ENCODE measurements around the gene PNMA3. TPM values are rescaled to one million over a fixed set of nuclear protein-coding genes. Genes with fewer than 3 reads are reported as not detected.
"Not testable (repeated sequence)": the region's sequence is repeated elsewhere in the genome, so short reads cannot be mapped to it uniquely, and the experiment has no call there.

The PNMA3 gene
- total RNA-seq, 1 experiment from 2014 or later = not detected

DNA sequence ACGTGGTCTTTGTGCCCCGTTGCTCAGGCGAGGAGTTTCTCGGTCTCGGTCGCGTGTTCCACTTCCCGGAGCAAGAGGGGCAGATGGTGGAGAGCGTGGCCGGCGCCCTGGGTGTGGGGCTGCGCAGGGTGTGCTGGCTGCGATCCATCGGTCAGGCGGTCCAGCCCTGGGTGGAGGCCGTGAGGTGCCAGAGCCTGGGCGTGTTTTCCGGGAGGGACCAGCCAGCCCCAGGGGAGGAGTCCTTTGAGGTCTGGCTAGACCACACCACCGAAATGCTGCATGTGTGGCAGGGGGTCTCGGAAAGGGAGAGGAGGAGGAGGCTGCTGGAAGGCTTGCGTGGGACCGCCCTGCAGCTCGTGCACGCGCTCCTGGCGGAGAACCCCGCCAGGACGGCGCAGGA is 17.1 kb downstream of the PNMA3 start:
- DNase-seq (ENCODE audit: extremely low read depth, low read depth) = not testable (repeated sequence)

- DNase-seq (ENCODE audit: extremely low read depth, low read depth) = no peak
Observed at GRCh38 chrX:153074262-153074899, 18.1 kb downstream of the PNMA3 start.

DNA sequence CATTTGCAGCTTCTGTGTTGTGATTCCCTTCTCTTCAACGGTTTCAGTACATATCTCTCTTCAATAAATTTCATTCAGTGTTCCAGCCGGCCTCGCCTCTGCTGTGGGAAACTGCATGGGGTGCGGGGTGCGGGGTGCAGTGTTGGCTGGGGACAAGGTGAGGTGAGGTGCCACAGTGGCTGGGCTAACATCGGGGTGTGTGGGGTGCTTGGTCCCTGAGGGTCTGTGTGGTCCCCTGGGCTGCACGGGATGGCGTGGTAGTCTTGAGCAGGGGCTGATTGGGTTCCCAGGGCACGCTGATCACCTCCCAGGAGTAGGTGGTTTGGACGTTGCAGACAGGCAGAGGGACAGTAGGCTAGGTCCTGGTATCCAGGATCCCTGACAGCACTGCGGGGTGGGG is 18.7 kb downstream of the PNMA3 start:
- no peak for DNase-seq (ENCODE audit: extremely low read depth, low read depth)

- DNase-seq (ENCODE audit: extremely low read depth, low read depth) = no peak
Observed at GRCh38 chrX:153075366-153075765, 19.1 kb downstream of the PNMA3 start.

GRCh38 chrX:153077437-153078135 is 21.3 kb downstream of the PNMA3 start:
- DNase-seq (ENCODE audit: extremely low read depth, low read depth) = not testable (repeated sequence)

GRCh38 chrX:153083238-153083923 is 27.1 kb downstream of the PNMA3 start:
- DNase-seq (ENCODE audit: extremely low read depth, low read depth) = not testable (repeated sequence)

DNA sequence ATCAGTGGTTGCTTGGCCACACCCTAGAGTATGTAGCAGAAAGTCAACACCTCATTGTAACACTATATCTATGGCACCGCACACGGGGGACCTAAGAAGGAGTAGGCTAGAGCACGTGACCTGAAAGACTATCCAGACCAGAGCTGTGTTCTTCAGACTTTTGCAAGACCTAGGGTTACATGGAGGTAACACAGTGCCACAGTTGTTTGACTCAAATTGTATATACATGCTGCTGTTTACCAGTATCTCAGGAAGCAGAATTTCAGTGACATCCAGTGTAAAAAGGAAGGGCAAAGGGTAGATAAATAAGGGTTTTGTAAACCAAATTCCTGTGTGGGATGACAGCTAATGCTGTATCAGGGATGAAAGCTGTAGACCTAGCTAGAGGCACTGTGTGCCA is 46.1 kb downstream of the PNMA3 start:
- DNase-seq (ENCODE audit: extremely low read depth, low read depth) = no peak

- not testable (repeated sequence) for DNase-seq (ENCODE audit: extremely low read depth, low read depth)
Observed at GRCh38 chrX:153104959-153105358, 48.7 kb downstream of the PNMA3 start.

GRCh38 chrX:153106092-153106801 is 50.0 kb downstream of the PNMA3 start:
- not testable (repeated sequence) for DNase-seq (ENCODE audit: extremely low read depth, low read depth)

Small RNA genes lying within 50 kb of the gene (small RNA-seq; reads per million reads assigned to genes)
- 0 to 0.06 reads per million in 2 experiments for gene AC243428.1

Other genes with a start within 250 kb of the PNMA3 start
- gene CETN2, start 225.7 kb upstream of the PNMA3 start, total RNA-seq (2014; rRNA removed; shearing (Covaris generic)) = 31.8 and 37.7 TPM in 2 replicates
- 10.5 and 15.8 TPM in 2 replicates for gene NSDHL, start 225.4 kb upstream of the PNMA3 start, total RNA-seq (2014; rRNA removed; shearing (Covaris generic))
- gene ZNF185, start 158.4 kb upstream of the PNMA3 start, total RNA-seq (2014; rRNA removed; shearing (Covaris generic)) = 1.3 and 1.4 TPM in 2 replicates
- gene PNMA5, start 62.4 kb upstream of the PNMA3 start, total RNA-seq (2014; rRNA removed; shearing (Covaris generic)) = not detected in 2 replicates
- 1.7 and 2.9 TPM in 2 replicates for gene PNMA6A, start 16.0 kb downstream of the PNMA3 start, total RNA-seq (2014; rRNA removed; shearing (Covaris generic))
- gene MAGEA1, start 122.8 kb downstream of the PNMA3 start, total RNA-seq (2014; rRNA removed; shearing (Covaris generic)) = 64.2 and 68.8 TPM in 2 replicates

Measured in NCI-H460 (cell line).